Hepatocyte (in vitro differentiated cells): ENCODE data around the gene ANO2.

Experiments
- CTCF ChIP-seq: fragments of 200-600 bp; sonication (generic); IDR thresholded peaks from 2 replicates; pipeline ENCODE4 v1.5.1; 2016; ENCODE audit warnings: antibody characterized with exemption, mild to moderate bottlenecking; ENCODE audit not compliant: poor library complexity
- EZH2 ChIP-seq: fragments of 200-600 bp; sonication (generic); IDR thresholded peaks from 2 replicates; pipeline ENCODE4 v1.6.1; 2016; ENCODE audit warnings: antibody characterized with exemption, mild to moderate bottlenecking, borderline replicate concordance

- TF ChIP-seq CTCF (no peak), EZH2 (no peak)
Observed at GRCh38 chr12:5954661-5955060, 9.6 kb upstream of the ANO2 start.
